ENCODE data around the gene FANCC. TPM values are rescaled to one million over a fixed set of nuclear protein-coding genes. Genes with fewer than 3 reads are reported as not detected.

The FANCC gene
- total and polyA plus RNA-seq, 2 of the 8 experiments (the other 6 are each of a cell fraction or from before 2014, with no cell fraction given), result 7.8 to 15.2 TPM

DNA sequence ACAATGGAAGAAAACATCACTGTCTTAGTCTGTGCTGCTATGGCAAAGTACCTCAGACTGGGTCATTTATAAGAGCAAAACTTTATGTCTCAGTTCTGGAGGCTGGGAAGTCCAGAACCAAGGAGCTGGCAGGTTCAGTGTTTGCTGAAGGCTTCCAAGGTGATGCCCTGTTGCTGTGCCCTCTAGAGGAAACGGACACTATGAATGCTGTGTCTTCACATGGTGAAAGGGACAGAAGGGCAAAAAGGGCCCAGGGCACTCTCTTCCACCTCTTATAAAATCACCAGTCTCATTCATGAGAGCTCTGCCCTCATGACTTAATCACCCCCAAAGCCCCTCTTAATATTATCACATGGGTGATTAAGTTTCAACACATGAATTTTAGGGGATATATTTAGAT lies 143.5 kb downstream of the FANCC start:
- Histone ChIP-seq H4K5ac (ENCODE audit: insufficient read length, low read depth, low read length) (no peak overlapping the region), H3K9me3 (ENCODE audit: insufficient read depth in 2 of 2, low read depth in 1 of 2, low read length in 1 of 2) (no peaks in the 10 kb centered on the region), H3K36me3 (ENCODE audit: control insufficient read depth in 2 of 4, insufficient read depth in 4 of 4, low read length in 3 of 4) (no peaks in the 10 kb centered on the region), H3K27me3 (replicated peaks in 1 of 4; ENCODE audit: control insufficient read depth in 3 of 4, extremely low read depth in 1 of 4, insufficient read depth in 3 of 4, low read length in 3 of 4) (no peaks in the 10 kb centered on the region), H3K18ac (ENCODE audit: extremely low read depth, low read length) (no peak overlapping the region), H4K91ac (replicated peaks; ENCODE audit: insufficient read length, low read length) (no peak overlapping the region), H3K79me2 (ENCODE audit: control insufficient read depth in 1 of 2, insufficient read depth in 2 of 2, low read length in 2 of 2) (no peaks in the 10 kb centered on the region), H3K27ac (ENCODE audit: low read depth, low read length) (no peak overlapping the region), H4K8ac (ENCODE audit: extremely low read depth, insufficient read depth, low read length) (no peak overlapping the region), H2BK5ac (ENCODE audit: low read depth, low read length) (no peak overlapping the region), H2BK15ac (ENCODE audit: low read length) (no peak overlapping the region), H3K23me2 (ENCODE audit: low read depth, low read length) (no peaks in the 10 kb centered on the region; the same call in 1 of the 2 replicates), H3K4me3 (ENCODE audit: extremely low read depth in 1 of 4, insufficient read depth in 2 of 4, low read depth in 3 of 4, low read length in 4 of 4) (no peak overlapping the region), H4K20me1 (replicated peaks in 1 of 2; ENCODE audit: control insufficient read depth in 1 of 2, insufficient read depth in 2 of 2, low read length in 2 of 2) (no peaks in the 10 kb centered on the region), H3K56ac (replicated peaks; ENCODE audit: insufficient read length, low read depth, low read length) (no peak overlapping the region), H3K14ac (ENCODE audit: insufficient read length) (no peak overlapping the region), H3K4me2 (ENCODE audit: insufficient read depth in 1 of 2, low read depth in 2 of 2, low read length in 2 of 2) (no peak overlapping the region), H3K9ac (replicated peaks in 1 of 4; ENCODE audit: extremely low read depth in 1 of 4, low read depth in 3 of 4, low read length in 3 of 4) (no peak overlapping the region), H2AFZ (ENCODE audit: low read length) (no peak overlapping the region), H2BK20ac (ENCODE audit: low read length) (no peak overlapping the region), H3K4me1 (replicated peaks in 1 of 4; ENCODE audit: control insufficient read depth in 3 of 4, insufficient read depth in 4 of 4, low read length in 3 of 4) (peaks cover 0 to 10% (median 3%) of the 10 kb centered on the region in 4 experiments; a peak in 6 of 7 replicates), H3K79me1 (ENCODE audit: low read depth, low read length) (no peaks in the 10 kb centered on the region; the same call in 1 of the 2 replicates), H2BK120ac (replicated peaks; ENCODE audit: low read depth, low read length) (no peak overlapping the region), H2BK12ac (ENCODE audit: low read depth, low read length) (no peak overlapping the region), H3K4ac (replicated peaks; ENCODE audit: insufficient read length, low read depth, low read length) (no peak overlapping the region), H3K23ac (ENCODE audit: insufficient read length) (no peak overlapping the region), H2AK5ac (ENCODE audit: low read depth, low read length) (no peak overlapping the region)
- ChIA-PET CTCF (ENCODE audit: partially characterized antibody) (interaction anchor here (0.7 to 2.0 kb wide), 3 partner anchors 9 to 49 kb away, joined by 3 to 5 read pairs (median 4); no protein-coding TSS in a partner anchor), POLR2A (ENCODE audit: partially characterized antibody) (no interaction called here)
- no peak for TF ChIP-seq BACH1 (IDR thresholded peaks at IDR 0.05; ENCODE audit: low read length)
- no peak for TF ChIP-seq SUZ12 (IDR thresholded peaks at IDR 0.05; ENCODE audit: low read length)
- TF ChIP-seq, protein P1, sequence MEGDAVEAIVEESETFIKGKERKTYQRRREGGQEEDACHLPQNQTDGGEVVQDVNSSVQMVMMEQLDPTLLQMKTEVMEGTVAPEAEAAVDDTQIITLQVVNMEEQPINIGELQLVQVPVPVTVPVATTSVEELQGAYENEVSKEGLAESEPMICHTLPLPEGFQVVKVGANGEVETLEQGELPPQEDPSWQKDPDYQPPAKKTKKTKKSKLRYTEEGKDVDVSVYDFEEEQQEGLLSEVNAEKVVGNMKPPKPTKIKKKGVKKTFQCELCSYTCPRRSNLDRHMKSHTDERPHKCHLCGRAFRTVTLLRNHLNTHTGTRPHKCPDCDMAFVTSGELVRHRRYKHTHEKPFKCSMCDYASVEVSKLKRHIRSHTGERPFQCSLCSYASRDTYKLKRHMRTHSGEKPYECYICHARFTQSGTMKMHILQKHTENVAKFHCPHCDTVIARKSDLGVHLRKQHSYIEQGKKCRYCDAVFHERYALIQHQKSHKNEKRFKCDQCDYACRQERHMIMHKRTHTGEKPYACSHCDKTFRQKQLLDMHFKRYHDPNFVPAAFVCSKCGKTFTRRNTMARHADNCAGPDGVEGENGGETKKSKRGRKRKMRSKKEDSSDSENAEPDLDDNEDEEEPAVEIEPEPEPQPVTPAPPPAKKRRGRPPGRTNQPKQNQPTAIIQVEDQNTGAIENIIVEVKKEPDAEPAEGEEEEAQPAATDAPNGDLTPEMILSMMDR (IDR thresholded peaks at IDR 0.05; ENCODE audit: control extremely low read depth in 1 of 3, insufficient read depth in 1 of 3, low read depth in 1 of 3, low read length in 3 of 3), result no peak
- TF ChIP-seq TEAD4 (IDR thresholded peaks at IDR 0.05; ENCODE audit: low read depth, low read length), result no peak
- TF ChIP-seq RBBP5 (IDR thresholded peaks at IDR 0.05; ENCODE audit: borderline replicate concordance, low read depth, low read length), result no peak
- no peak for TF ChIP-seq ASH2L (IDR thresholded peaks at IDR 0.05; ENCODE audit: low read length)
- 75% methylated on average over 1 of the region's 1 CpG; no CpG with 5 or more reads in 1 of the 2 experiments for WGBS, 2 experiments (ENCODE audit: extremely low coverage in 1 of 2, insufficient coverage in 1 of 2, insufficient read length in 1 of 2, insufficient replicate concordance in 2 of 2, low coverage in 1 of 2, low lambda C conversion rate in 2 of 2, missing lambda C conversion rate in 1 of 2)
- FAIRE-seq (no peak), DNase-seq (ENCODE audit: low read depth in 1 of 2, low spot score in 2 of 2) (no peak)
